Uterus (tissue), 2 donors: ENCODE measurements around the gene CYP27A1.

Source experiments
- CTCF ChIP-seq, 4 experiments: fragments of 200-600 bp in 2 of 4; fragments of 450-650 bp in 2 of 4; sonication (generic) in 2 of 4; IDR thresholded peaks; one replicate each; pipeline ENCODE4 v1.5.1; 2016 to 2019; ENCODE audit warnings: antibody characterized with exemption in 4 of 4, mild to moderate bottlenecking in 2 of 4, moderate library complexity in 1 of 4
- POLR2A ChIP-seq, 2 donors: fragments of 450-650 bp; IDR thresholded peaks; one replicate each; pipeline ENCODE4 v1.6.1; 2016; ENCODE audit warnings: antibody characterized with exemption in 2 of 2, mild to moderate bottlenecking in 1 of 2, moderate library complexity in 1 of 2

- TF ChIP-seq POLR2A (IDR thresholded peaks at IDR 0.05): no peak
- no peak for TF ChIP-seq CTCF (IDR thresholded peaks at IDR 0.05)
These were observed 57.9 kb downstream of the CYP27A1 start for GRCh38 chr2:218839888-218840287.
